ENCODE measurements around the gene PHLDB3.
"Not testable (repeated sequence)": the region's sequence is repeated elsewhere in the genome, so short reads cannot be mapped to it uniquely, and the experiment has no call there.

PHLDB3 gene

DNA sequence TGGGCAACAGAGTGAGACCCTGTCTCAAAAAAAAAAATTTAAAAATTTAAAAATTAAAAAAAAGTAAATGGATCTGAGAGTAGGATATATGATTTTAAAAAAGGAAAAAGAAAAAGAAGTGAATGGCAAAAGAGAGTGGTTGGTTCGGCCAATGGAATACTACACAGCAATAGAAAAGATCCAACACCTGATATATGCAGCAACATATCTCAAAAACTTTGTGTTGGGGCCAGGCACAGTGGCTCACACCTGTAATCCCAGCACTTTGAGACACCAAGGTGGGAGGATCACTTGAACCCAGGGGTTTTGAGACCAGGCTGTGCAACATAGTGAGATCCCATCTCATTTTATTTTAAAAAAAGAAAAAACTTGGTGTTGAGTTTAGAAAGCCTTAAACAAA lies 37.8 kb downstream of the PHLDB3 start:
- no peak for DNase-seq

DNA sequence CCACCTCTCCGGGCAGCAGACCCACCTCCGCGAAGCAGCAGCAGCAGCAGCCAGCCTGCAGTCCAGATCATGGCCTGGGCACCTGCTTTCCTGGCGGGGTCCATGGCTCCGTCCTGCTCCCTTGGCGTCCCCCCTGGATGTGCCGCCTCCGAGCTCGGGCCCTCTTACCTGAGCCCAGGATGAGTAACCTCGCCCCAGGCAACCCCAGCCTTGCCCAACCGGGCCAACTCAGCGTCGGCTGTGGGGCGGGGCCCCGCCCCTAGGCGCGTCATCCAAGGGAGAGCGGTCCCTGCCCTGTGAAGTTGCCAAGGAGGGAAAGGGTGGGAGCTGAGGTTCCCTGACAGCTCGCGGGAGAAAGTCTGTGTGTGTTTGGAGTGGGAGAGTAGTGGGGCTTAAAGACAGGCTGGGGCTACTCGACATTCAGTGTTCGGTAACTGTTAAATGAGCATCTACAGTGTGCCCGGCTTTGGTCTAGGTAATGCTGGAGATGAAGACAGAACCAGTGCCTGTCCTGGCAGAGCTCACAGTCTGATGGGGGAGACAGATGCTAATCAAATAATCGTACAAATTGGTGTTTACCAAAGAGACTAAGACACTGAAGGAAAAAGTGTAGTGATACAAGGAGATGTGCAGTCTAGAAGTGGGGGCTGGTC lies 39.0 kb downstream of the PHLDB3 start, which contains the start of gene LYPD3:
Gene LYPD3 (minus strand): TSS at position 141 of the 653 bp plus-strand sequence. CDS start 37 bp downstream, at position 104.
- DNase-seq, result no peak

DNA sequence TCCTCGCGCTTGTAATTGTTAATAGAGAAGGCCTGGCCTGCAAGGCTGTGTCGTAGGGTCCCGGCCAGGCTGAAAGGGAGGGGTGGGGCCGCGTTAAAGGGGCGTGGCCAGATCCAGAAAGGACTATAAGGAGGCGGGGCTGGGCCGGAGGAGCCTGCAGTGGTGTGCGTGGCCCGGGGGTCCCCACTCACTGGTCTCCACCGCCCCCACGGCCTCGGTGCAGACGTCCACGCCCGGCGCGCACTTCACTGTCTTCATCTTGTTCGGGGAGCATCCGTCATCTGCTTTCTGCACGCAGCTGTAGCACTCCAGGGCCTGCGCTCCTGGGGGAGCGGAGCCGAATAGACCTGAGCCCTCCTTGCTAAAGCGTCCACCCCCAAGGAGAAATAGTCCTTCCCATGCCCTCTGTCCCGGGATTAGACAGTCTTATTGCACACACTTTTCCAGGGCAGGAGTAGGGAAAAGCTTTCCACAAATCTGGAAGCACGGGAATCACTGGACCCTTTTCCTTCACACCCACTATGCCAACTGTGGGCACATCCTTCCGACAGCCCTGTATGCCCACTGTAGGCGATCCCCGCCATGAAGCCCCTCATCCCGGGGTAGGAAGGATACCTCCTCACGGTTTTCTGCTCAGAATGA lies 40.3 kb downstream of the PHLDB3 start:
- DNase-seq, result no peak

DNA sequence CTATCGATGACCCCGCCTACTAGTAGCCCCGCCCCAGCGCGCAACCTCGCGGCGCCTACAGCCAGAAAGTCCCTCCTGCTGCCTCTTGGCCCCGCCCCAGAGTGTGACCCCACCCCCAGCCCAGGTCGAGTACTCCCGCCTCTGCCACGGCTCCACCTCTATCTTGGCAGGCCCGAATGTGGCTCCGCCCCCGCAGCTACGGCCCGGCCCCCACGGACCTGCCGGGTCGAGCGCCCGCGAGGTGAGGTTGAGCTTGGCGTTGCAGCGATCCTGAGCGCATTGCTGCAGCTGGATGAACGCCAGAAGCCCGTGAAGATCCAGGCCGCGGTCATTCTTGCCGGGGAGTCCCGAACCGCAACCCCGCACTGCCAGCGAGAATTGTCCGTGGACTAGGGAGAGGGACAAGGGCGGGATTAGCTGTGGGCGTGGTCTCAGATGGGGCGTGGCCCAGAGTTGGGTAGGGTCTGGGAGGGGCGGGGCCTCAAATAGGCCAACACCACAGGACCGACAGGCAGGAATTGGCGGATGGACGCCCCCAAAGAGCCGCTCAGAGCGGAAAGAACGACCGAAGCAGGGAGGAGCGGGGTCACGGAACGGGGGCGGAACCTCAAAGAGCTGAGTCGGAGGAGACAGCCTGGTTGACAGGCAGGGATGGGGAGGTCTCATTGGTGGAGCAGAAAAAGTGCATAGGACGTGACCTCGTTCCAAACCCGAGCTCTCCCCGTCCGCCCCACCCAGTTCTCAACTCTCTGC lies 41.0 kb downstream of the PHLDB3 start:
- DNase-seq, result no peak

DNA sequence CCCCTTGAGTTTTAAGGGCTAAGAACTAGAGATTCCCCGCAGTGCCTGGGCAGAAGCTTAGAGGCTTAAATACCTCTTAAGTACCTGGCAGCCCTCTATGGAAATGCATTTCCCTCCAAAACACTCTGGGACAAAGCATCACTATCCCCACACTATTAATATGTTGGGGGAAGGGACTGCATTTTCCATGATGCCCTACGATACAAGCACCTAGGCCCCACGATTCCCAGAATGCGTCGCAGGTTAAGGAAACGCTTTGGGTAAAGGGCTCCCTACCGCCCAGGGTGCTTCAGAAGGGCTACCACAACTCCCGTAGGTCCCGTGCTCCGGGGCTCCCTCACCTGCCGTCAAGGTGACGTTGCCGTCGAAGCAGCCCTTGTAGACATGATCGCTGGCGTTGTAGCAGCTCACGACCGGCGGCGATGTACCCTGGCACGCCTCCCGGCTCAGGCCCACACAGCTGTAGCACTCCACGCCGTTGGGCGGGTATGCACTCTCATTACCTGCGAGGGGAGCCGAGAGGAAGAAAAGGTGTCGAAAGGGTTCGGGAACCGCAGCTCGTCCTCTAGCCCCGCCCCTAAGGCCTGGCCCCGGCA lies 41.7 kb downstream of the PHLDB3 start:
- DNase-seq, result no peak

DNA sequence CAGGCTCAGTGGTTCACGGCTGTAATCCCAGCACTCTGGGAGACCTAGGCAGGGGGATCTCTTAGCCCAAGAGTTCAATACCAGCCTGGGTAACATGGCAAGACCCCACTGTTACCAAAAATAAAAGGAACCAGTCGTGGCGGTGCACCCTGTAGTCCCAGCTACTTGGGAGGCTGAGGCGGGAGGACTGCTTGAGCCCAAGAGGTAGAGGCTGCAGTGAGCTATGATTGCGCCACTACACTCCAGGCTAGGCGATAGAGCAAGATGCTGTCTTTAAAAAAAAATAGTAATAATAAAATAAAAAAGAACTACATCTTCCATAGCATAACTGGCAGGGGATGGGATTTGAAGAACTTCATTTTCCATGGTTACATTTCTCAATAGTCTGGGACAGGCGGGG lies 42.2 kb downstream of the PHLDB3 start:
- no peak for DNase-seq

DNA sequence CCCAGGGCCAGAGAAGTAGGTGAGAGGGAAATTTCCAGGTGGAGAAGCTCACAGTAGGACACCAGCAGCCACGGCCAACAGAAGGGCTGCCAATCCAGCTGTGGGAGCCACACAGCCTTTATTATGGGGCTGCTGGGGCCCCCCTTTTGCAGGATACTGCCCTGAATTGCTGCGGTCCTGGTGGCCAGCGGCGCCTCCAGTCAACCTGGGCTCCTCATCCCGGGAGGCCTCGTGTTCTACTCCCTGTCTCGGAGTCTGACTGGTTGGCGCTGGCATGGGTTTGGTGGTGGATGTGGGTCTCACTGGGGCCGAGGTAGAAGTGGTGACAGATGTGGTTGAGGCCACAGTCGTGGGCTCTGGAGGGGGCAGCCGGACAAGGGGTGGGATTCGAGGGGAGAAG lies 43.2 kb downstream of the PHLDB3 start:
- no peak for DNase-seq

DNA sequence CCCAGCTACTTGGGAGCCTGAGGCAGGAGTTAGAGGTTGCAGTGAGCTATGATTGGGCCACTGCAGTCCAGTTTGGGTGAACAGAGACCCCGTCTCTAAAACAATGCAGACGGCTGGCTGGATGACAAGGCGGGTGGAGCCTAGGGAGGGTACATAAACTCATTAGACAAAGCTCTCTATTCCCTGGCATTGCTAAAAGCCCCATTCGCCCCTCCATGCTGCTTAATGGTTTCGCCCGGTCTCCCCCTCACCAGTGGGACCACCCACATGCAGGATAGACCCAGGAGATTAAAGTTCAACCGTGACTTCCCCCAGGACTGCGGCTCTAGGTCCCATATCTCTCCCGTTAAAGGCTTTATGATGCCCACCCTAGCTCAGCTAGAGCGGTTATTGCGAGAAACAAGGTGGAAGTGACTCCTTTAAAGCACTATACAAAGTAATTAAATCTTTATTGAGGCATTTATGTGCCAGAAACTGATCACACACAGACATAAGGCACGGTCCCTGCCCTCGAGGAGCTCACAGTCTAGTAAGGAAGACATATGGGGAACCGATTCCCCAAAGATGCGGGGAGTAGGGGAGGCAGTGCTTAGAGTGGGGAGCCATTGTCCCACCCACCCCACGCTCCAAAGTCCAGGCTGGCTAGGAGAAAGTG lies 44.1 kb downstream of the PHLDB3 start:
- no peak for DNase-seq

DNA sequence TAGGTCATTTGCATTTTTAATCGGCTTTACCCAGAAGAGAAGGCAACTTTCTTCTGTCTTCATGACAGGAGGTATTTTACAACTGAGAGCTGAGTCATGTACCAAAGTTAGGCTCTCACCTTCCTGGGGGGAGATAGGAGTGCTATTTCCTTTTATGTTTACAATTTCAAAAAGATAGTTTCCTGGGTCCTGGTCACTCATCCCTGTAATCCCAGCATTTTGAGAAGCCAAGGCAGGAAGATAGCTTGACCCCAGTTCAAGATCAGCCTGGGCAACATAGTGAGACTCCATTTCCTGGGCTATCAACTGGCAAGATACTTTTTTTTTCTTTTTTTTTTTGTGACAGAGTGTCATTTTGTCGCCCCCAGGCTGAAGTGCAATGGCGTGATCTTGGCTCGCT lies 46.7 kb downstream of the PHLDB3 start:
- no peak for DNase-seq

DNA sequence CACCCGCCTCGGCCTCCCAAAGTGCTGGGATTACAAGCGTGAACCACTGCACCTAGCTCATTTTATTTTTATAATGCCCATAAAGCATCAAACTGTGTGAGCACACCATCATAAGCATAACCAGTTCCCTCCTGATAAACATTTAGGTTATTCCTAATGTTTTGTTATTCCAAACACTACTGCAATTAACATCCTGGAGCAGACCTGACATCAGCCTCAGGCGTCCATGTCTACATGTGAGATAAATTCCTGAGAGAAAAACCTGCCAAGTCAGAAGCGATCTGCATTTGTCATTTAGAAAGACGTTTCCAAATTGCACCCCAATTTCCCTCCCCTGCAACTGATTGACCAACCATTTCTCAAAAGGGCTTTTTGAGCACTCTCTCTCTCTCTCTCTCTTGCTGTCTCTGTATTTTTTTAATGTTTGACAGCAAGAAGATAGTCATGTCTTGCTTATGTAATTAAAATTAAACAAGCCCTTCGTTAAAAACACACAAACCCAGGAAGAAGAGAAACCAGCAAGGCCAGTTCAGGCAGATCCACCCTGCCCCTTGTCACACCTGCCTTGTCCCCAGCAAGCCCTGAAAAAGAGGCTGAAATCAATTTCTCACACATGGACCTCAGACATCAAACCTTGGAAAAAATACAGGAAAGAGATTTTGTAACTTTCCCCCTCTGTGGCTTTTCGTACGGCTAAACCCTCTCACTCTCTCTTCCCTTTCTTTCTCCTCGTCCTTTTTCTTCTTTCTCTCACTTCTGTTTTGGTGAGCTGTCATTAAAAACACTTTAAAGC lies 49.0 kb downstream of the PHLDB3 start:
- no peak for DNase-seq

DNA sequence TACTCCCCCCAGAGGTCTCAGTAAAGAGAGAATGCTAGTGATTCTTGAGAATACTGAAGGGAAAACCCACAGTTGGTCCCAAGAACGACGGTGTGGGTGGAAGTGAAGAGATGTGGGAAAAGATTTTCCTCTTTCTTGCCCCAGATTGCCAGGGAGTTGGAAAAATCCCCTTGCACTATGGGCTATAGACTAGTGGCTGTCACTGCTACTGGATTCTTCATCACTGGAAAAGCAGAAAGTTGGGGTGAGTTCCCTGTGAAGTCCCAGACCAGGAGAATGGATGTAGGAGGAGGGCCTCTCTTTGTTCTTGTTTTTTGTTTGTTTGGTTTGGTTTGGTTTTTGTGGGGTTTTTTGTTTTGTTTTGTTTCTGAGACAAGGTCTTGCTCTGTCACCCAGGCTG lies 50.5 kb downstream of the PHLDB3 start:
- no peak for DNase-seq

DNA sequence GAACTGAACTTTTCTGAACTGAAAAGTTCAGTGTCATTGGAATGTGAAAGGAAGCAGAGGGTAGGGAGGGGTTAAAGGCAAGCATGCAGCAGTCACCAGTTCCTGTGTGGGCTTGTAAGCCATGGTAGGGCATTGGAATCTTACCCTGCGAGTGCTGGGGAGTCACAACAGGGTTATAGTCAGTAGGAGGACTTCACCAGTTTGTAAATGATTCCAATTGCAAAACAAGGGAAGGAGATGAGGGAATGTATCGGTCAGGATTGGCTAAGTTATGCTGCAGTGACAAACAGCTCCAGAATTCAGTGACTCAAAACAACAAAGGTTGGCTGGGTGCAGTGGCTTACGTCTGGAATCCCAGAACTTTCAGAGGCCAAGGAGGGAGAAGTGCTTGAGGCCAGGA lies 52.0 kb downstream of the PHLDB3 start:
- no peak for DNase-seq

DNA sequence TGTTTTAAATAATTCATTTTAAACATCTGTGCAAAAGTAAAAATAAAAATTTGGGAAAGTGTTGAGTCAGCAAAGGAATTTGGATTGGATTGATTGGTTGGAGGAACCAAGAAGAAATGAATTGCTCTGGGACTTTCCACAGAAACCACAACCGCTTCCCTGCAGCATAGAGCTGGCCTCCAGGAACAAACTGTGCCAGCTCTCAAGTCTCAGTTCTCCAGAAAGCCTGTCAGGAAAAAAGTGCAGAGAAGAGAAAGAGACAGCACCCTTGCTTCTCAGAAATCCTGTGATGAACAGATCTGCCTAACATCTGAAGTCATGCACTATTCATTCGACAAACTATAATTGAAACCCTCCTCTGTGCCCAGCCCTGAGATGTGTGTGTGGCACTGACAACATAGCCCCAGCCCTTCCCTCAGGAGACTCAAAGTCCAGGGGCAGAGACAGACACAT lies 54.0 kb downstream of the PHLDB3 start:
- DNase-seq, result no peak

DNA sequence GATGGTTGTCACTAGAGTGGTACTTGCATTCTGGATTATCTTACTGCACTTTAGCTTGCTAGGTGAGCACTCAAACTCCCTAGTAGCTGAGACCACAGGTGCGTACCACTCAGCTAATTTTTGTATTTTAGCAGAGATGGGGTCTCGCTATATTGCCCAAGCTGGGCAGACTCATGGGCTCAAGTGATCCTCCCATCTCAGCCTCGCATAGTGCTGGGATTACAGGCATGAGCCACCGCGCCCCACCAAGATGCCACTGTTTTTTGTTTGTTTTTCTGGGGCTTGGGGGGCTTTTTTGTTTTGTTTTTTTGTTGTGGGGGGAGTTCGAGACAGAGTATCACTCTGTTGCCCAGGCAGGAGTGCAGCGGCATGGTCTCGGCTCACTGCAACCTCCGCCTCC lies 56.9 kb downstream of the PHLDB3 start:
- no peak for DNase-seq

DNA sequence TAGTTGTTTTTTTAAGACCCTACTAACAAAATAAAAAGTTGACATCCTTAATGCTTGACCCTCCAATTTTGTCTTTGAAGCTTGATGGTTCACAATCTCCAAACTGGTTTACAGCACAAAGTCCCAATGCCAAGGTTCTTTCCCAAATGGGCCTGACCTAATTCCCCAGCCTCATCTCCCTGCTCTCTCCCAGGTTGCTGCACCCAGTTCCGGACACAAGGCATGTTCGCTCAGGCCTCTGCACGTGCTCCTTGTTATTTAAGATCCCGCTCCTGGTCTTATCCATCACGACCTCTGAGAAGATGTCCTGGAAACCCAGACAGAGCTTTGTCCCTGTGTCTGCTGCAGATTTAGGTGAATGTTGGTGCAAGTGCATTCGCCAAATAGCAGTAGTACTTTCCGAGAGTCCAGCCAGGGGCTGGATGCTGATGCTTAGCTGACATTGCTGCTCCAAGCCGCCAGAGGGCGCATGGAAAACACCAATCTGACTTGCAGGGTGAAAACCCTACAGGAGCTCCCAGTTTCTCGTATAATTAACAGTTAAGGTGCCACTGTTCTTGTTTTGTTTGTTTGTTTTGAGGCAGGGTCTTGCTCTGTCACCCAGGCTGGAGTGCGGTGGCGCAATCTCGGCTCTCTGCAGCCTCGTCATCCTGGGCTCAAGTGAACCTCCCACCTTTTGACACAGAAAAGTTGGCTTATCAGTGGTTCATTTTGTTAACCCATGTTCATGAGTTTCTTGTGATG lies 57.6 kb downstream of the PHLDB3 start:
- DNase-seq, result peak in 1 of 2 experiments; percentile 7

DNA sequence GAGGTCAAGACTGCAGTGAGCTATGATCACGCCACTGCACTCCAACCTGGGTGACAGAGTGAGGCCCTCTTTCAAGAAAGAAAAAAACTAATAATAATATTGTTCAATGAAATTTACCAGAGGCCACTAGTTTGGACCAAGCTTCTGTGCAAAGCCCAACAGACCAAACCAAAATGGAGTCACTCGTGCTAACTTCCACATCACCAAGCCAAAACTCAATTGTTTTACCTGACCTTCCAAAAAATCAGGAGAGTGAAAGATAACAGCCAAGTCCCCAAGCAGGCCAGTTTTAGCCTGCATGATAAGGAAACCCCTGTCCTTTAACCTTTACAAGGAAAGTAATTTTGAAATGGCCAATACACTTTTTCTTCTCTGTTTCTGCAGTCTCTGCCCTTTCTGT lies 59.1 kb downstream of the PHLDB3 start:
- no peak for DNase-seq

DNA sequence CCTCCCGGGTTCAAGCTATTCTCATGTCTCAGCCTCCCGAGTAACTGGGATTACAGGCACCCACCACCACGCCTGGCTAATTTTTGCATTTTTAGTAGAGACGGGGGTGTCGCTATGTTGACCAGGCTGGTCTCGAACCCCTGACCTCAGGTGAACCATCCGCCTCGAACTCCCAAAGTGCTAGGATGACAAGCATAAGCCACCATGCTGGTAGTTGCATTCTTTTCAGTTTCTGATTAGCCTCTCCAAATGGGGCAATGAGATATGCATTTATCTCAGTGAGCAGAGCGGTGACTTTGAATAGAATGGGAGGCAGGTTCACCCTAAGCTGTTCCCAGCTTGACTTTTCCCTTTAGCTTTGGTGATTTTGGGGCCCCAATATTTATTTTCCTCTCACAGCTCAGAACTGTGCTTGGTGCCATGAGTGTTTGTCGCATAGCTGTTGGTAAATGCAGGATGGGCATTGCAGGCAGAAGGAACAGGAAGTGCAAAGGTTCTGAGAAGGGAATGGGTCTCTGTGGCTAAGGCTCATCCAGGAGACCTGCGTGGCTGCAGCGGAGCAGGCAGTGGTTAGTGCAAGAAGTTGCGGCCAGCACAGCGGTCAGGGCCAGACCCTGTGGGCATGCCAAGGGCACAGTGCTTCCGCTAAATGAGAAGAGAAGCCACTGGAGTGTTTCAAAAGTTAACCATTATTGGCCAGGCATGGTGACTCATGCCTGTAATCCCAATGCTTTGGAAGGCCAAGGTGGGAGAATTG lies 59.8 kb downstream of the PHLDB3 start:
- no peak for DNase-seq

DNA sequence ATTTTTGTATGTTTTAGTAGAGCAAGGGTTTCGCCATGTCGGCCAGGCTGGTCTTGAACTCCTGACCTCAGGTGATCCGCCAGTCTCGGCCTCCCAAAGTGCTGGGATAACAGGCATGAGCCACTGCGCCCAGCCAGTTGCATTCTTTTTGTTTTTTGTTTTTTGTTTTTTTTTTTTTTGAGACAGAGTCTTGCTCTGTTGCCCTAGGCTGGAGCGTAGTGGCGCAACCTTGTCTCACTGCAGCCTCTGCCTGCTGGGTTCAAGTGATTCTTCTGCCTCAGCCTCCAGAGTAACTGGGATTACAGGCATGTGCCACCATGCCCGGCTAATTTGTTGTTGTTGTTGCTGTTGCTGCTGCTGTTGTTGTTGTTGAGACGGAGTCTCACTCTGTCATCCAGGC lies 60.5 kb downstream of the PHLDB3 start:
- DNase-seq, result not testable (repeated sequence)

DNA sequence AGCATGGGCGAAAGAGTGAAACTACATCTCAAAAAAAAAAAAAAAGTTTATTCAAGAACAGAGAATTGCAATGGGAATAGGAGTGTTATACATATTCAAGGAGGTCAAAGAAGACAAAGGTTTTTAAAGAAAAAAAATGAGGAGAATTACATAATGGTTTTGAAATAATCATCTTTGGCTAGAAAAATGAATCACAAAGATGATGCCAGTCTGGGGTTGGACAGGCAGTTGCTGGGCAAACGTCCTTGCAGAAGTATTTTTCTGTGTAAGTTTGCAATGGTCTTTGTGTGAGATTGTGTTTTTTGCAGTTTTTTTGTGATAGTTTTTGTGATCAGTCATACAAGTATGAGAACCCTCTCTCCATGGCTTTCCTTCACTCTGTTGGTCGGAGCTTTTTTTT lies 62.8 kb downstream of the PHLDB3 start:
- DNase-seq, result no peak

DNA sequence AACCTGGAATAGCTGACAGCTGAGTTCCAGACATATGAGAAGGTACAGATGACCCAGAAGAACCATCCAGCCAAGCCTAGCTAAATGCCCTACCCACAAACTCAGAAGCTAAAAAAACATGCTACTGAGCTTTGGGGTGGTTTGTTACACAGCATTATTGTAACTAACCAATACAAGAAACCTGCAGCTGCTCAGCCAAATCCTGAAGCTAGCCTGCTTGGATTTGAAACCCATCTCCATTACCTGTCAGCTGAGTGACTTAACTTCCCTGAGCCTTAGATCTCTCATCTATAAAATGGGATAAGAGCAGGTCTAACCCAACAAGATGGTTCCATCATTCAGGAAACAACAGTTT lies 64.9 kb downstream of the PHLDB3 start:
- no peak for DNase-seq
